ENCODE results near the gene CNBP. TPM values are rescaled to one million over a fixed set of nuclear protein-coding genes. Genes with fewer than 3 reads are reported as not detected.
A peak's percentile ranks its signal among the peaks of the same experiment; 100 is the strongest.
"Not testable (repeated sequence)": the region's sequence is repeated elsewhere in the genome, so short reads cannot be mapped to it uniquely, and the experiment has no call there.

CNBP gene
- total RNA-seq, 1 donor from 2014 or later: 238 TPM

DNA sequence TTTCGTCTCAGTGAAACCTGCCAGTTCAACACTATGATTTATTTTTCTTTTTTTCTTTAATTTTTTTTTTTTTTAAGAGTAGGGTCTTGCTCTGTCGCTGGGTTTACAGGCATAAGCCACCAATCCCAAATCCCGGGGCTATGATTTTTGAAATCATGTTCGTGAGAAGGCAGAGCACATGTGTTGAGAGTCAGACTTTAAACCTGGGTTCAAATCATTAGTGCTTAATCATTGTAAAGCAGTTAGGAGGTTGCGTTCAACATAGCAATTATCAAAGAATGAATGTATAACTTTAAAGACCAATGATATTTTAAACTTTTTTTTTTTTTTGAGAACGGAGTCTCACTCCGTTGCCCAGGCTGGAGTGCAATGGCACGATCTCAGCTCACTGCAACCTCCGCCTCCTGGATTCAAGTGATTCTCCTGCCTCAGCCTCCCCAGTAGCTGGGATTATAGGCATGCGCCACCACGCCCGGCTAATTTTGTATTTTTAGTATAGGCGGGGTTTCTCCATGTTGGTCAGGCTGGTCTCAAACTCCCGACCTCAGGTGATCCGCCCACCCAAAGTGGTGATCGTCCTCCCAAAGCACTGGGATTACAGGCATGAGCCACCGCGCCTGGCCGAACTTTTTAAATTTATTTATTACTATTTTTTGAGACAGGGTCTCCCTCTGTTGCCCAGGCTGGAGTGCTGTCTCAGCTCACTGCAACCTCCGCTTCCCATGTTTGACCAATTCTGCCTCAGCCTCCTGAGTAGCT lies 1.3 kb upstream of the CNBP start:
- not testable (repeated sequence) for DNase-seq (ENCODE audit: low read depth in 2 of 2)

- peak in 1 of 2 donors; percentile 38 for DNase-seq (ENCODE audit: low read depth in 2 of 2)
These were observed 631 bp upstream of the CNBP start for GRCh38 chr3:129184396-129184657.

DNA sequence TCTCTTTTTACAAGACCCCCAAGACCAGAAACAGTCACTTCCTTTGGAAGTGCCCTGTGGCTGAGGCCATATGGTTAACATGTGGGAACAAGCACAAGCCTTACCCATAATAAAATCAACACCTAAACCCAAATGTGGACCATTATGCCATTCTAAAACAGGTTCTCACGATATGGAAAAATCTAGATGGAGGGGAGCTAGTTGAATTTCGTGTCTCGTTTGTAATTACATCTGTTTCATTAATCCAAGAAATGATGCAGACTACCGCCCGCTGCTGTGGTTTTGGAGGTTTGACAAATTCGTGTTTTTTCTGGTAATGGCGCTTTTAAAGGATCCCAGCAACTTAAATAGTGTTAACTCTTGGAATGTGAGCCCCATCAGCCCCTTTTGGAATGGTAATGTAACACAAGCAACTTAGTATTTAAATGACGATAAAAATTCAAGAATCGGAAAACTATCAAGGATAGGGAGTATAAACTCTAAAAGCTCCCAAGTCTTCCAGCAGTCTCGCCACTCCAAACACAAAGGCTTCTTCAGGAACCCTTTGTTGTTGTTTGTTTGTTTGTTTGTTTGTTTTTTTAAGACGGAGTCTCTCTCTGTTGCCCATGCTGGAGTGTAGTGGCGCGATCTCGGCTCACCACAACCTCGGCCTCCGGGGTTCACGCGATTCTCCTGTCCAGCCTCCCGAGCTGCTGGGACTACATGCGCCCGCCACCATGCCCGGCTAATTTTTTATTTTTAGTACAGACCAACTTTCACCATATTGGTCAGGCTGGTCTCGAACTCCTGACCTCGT lies 1.1 kb downstream of the CNBP start:
- DNase-seq (ENCODE audit: low read depth in 2 of 2): peak in 1 of 2 donors; percentile 46

GRCh38 chr3:129181819-129182218 lies 1.9 kb downstream of the CNBP start:
- no peak for DNase-seq (ENCODE audit: low read depth in 2 of 2)

DNA sequence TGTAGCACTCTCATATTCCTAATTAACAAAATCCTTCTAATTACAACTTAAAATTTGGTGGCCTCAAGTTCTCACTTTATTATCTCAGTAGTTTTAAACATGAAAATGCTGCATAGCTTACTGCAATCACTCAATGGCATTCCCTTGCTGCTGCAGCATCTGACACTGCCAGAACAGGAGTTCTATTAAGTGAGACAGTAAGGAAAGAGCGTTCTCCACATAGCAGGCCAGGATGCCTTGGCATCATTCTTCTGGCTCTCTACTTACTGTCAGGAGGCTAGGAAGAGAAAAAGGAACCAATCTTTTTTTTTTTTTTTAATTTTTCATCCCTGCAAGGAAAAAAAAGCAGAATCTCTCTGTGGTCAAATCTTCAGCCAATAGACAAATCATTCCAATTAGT lies 3.2 kb downstream of the CNBP start:
- no peak for DNase-seq (ENCODE audit: low read depth in 2 of 2)

DNA sequence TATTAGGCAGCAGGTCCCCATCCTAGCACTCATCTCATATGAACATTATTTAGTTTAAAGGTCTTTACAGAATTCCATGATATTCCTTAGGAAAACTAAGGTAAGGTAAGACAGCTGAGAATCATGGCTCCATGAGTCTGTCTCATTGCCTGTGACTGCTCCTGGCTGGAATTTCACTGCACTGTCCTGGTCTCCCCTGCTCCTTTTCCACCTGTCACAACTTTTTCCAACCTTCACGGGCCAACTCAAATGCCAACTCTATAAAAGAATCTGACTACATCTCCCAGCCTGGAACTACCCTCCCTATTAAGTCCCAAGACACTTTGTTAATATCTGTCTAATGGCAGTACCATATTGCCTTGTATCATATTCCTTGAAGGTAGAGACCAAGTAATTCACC lies 7.6 kb downstream of the CNBP start:
- no peak for DNase-seq (ENCODE audit: low read depth in 2 of 2)

- no peak for DNase-seq (ENCODE audit: low read depth in 2 of 2)
These were observed 10.0 kb downstream of the CNBP start for GRCh38 chr3:129173725-129174124.

GRCh38 chr3:129173206-129173605 lies 10.5 kb downstream of the CNBP start:
- DNase-seq (ENCODE audit: low read depth in 2 of 2): no peak

DNA sequence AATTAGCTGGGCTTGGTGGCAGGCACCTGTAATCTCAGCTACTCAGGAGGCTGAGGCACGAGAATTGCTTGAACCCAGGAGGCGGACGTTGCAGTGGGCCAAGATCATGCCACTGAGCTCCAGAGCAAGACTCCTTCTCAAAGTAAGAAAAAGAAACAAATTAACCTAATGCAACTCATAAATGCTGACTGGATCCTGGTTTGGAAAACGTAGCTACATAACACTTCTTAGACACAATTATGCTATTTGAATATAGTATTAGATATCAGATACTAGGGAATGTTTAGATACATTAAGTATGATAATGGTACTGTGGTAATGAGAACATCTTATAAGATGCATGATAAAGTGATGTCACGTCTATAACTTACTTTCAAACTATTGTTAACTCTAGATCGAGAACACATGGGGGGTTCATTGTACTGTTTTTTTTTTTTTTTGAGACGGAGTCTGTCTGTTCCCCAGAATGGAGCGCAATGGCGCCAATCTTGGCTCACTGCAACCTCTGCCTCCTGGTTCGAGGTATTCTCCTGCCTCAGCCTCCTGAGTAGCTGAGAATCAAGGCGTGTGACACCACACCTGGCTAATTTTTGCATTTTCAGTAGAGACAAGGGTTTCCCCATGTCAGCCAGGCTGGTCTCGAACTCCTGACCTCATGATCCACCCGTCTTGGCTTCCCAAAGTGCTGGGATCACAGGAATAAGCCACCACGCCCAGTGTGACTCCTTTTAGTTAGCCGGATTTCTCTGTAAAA lies 16.9 kb downstream of the CNBP start:
- no peak for DNase-seq (ENCODE audit: low read depth in 2 of 2)

DNA sequence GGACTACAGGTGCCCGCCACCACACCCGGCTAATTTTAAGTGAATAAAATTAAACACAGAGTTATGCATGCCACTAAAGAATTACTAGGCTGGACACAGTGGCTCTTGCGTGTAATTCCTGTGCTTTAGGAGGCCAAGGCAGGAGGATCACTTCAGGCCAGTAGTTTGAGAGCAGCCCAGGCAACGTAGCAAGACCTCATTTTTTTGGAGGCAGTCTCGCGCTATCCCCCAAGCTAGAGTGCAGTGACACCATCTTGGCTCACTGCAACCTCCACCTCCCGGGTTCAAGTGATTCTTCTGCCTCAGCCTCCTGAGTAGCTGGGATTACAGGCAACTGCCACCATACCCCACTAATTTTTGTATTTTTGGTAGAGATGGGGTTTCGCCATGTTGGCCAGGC lies 18.1 kb downstream of the CNBP start:
- DNase-seq (ENCODE audit: low read depth in 2 of 2): not testable (repeated sequence)

DNA sequence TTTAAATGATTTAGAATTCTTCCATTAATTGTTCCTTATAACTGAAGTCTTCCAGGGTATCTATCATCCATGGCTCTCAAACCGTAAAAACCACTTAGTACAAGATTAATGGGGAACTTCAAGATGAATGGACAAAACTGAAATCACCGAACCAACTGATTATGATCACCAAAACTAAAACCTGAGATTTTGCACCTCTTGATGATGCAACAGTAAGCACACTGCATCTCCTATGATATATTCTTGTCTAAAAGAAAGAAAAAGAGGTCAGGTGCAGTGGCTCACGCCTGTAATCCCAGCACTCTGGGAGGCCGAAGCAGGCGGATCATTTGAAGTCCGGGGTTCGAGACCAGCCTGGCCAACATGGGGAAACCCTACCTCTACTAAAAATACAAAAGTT lies 19.2 kb downstream of the CNBP start:
- DNase-seq (ENCODE audit: low read depth in 2 of 2): no peak

- peak in 1 of 2 donors; percentile 7 for DNase-seq (ENCODE audit: low read depth in 2 of 2)
These were observed 20.7 kb downstream of the CNBP start for GRCh38 chr3:129162729-129163579.

GRCh38 chr3:129161860-129162271 lies 21.8 kb downstream of the CNBP start:
- peak in 1 of 2 donors; percentile 25 for DNase-seq (ENCODE audit: low read depth in 2 of 2)

DNA sequence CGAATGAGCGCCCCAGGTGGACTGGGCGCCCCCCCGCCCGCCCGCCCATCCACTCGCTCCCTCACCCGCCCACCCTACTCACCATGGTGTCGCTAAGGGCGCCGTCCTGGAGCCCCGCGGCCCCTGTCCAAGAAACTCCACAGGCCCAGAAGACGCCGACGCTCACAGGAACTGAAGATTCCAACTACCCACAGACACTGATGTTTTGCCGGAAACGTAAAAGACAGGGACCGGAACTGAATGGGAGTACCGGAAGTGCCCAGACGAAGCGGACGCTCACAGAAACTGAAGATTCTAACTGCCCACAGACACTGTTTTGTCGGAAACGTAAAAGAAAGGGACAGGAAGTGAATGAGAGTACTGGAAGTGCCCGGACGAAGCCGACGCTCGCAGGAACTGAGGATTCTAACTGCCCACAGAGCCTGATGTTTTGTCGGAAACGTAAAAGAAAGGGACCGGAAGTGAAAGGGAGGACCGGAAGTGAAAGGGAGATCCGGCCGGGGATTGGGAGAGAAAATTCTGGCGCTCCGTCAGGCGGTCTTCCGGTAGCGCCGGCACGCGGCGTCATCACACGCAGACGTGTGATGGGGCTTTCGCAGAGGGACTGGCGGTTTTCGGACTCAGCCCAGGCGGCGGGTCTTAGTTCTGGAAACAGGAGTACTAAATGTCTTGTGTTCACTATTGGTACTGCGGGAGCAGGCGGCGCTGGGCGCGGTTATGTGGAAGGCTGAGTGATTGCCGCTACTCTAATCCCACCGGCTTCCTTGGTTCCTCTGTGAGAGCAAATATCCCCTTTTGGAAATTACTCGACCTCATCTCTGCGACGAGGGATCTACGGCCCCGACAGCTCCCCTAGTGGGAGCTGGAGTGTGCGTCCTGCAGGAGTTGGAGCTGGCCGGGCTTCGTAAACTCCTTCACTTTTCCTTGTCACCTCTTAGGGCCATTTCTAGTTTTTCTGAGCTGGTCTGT lies 22.5 kb downstream of the CNBP start, which contains the start of gene ISY1:
Gene ISY1 (minus strand): TSS at position 173 of the 969 bp plus-strand sequence. CDS start 88 bp downstream, at position 85.
- DNase-seq (ENCODE audit: low read depth in 2 of 2): peak; percentile 96 to 97

DNA sequence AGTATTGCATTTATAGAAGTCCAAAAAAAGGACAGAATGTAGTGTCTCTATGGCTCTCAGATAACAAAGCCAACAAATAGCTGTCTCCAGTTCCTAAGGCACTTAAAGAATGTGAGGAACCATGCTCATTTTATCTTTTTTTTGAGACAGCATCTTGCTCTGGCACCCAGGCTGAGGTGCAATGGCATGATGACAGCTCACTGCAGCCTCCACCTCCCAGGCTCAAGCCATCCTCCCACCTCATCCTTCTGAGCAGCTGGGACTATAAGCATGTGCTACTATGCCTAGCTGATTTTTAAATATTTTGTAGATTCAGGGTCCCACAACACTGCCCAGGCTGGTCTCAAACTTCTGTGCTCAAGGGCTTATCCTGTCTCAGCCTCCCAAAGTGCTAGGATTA lies 38.9 kb downstream of the CNBP start:
- no peak for DNase-seq (ENCODE audit: low read depth in 2 of 2)

DNA sequence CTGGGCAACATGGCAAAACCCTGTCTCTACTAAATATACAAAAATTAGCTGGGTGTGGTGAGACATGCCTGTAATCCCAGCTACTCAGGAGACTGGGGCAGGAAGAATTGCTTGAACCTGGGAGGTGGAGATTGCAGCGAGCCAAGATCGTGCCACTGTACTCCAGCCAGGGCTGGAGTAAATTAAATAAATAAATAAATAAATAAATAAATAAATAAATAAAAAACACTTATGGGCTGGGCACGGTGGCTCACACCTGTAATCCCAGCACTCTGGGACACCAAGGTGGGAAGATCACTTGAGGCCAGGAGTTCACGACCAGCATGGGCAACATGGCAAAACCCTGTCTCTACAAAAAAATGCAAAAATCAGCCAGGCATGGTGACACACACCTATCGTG lies 42.7 kb downstream of the CNBP start:
- not testable (repeated sequence) for DNase-seq (ENCODE audit: low read depth in 2 of 2)

GRCh38 chr3:129139911-129140310 lies 43.8 kb downstream of the CNBP start:
- no peak for DNase-seq (ENCODE audit: low read depth in 2 of 2)

DNA sequence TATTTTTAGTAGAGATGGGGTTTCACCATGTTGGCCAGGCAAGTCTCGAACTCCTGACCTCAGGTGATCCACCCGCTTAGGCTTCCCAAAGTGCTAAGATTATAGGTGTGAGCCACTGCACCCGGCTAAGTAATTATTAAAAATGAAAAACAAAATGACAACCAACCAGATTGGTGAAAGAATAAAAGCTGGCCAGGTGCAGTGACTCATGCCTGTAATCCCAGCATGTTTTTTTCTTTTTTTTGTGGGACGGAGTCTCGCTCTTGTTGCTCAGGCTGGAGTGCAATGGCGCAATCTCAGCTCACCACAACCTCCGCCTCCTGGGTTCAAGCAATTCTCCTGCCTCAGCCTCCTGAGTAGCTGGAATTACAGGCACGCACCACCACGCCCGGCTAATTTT lies 47.4 kb downstream of the CNBP start:
- not testable (repeated sequence) for DNase-seq (ENCODE audit: low read depth in 2 of 2)

GRCh38 chr3:129132097-129132866 lies 51.4 kb downstream of the CNBP start:
- no peak for DNase-seq (ENCODE audit: low read depth in 2 of 2)

Measured in dermis microvascular lymphatic vessel endothelial cell (primary cell).